Lung (tissue), 12 donors: ENCODE data around the gene TECTA. TPM values are rescaled to one million over a fixed set of nuclear protein-coding genes. Genes with fewer than 3 reads are reported as not detected.

Experiments used
- ATAC-seq: fragments of 200-7000 bp; cut with Tn5 transposase; one replicate; pipeline ENCODE4 v1.9.1; 2020; ENCODE audit warnings: moderate number of reproducible peaks; ENCODE audit not compliant: insufficient read depth, low FRiP score
- DNase-seq, 3 donors: peaks; one replicate each; pipeline ENCODE4 v3.0.0-alpha.2; 2013 to 2017
- H3K27ac ChIP-seq, 2 donors: one replicate each; pipeline ENCODE4 v1.5.1; 2013; ENCODE audit warnings: mild to moderate bottlenecking in 2 of 2, moderate library complexity in 2 of 2, control low read depth in 1 of 2, inconsistent platforms in 1 of 2, low read depth in 1 of 2, low read length in 1 of 2
- H3K27me3 ChIP-seq, 3 donors: one replicate each; pipeline ENCODE4 v1.5.1; 2013; ENCODE audit warnings: low read length in 2 of 3; ENCODE audit not compliant: control insufficient read depth in 3 of 3, insufficient read depth in 3 of 3
- H3K36me3 ChIP-seq, 4 donors: one replicate each; pipeline ENCODE4 v1.5.1; 2013; ENCODE audit warnings: low read length in 4 of 4, mild to moderate bottlenecking in 1 of 4, moderate library complexity in 1 of 4; ENCODE audit not compliant: control insufficient read depth in 4 of 4, insufficient read depth in 4 of 4
- H3K4me1 ChIP-seq, 5 donors: one replicate each; pipeline ENCODE4 v1.5.1; 2013; ENCODE audit warnings: low read length in 5 of 5, mild to moderate bottlenecking in 2 of 5, moderate library complexity in 1 of 5; ENCODE audit not compliant: control insufficient read depth in 5 of 5, insufficient read depth in 5 of 5
- H3K4me3 ChIP-seq: one replicate; pipeline ENCODE4 v1.5.1; 2013; ENCODE audit warnings: mild to moderate bottlenecking, control low read depth, moderate library complexity
- H3K9ac ChIP-seq, 2 donors: one replicate each; pipeline ENCODE4 v1.5.1; 2013; ENCODE audit warnings: low read length in 2 of 2, control low read depth in 1 of 2; ENCODE audit not compliant: insufficient read depth in 1 of 2
- H3K9me3 ChIP-seq, 4 donors: one replicate each; pipeline ENCODE4 v1.5.1; 2013; ENCODE audit warnings: low read length in 3 of 4, mild to moderate bottlenecking in 1 of 4, moderate library complexity in 1 of 4; ENCODE audit not compliant: control insufficient read depth in 4 of 4, insufficient read depth in 3 of 4
- CTCF ChIP-seq: IDR thresholded peaks from 2 replicates; pipeline ENCODE4 v1.5.1; 2012; ENCODE audit warnings: mild to moderate bottlenecking; ENCODE audit errors: control extremely low read depth, extremely low read depth
- WGBS, 2 donors: extraction: QIAGEN DNeasy Blood & Tissue Kit; methylation state at CpG; one replicate each; pipeline ENCODE4 v1.1.7; 2013; 5-methylcytosine and 5-hydroxymethylcytosine counted together
- polyA plus RNA-seq, 2 donors: library from polyadenylated mRNA; stranded (reverse); fragments of 200-250 nt; gene quantifications; one replicate each; pipeline ENCODE4 v1.2.1, GENCODE V29; 2013
- total RNA-seq, 2 donors: library from RNA; depleted of rRNA in 1 of 2; stranded (reverse); fragments of >200 nt in 1 of 2; gene quantifications; one replicate each; pipeline ENCODE4 v1.2.1, GENCODE V29; 2014 to 2021
- donor health status: control.
- donor health status: control.
- donor health status: Bipolar disorder and iron deficiency.
- donor health status: healthy.
- donor health status: DM: yes; HTN: yes; CAD: no.

The TECTA gene
- total and polyA plus RNA-seq, 4 donors: 0.35 to 2.5 (median 0.82) TPM

- H3K4me3 ChIP-seq: no peak overlapping the region
- H3K9ac ChIP-seq: no peak overlapping the region
- DNase-seq: peak; percentile 72 to 91 (median 88)
Observed at GRCh38 chr11:121194731-121195596, 93.9 kb downstream of the TECTA start.

GRCh38 chr11:121198491-121198890 is 97.4 kb downstream of the TECTA start:
- H3K4me3 ChIP-seq: no peak overlapping the region
- DNase-seq (no peak), ATAC-seq (no peak)
- no peaks in the 10 kb centered on the region for H3K36me3 ChIP-seq
- WGBS, 2 donors: 74 to 76% methylated on average over 5 of the region's 5 CpGs
- H3K9ac ChIP-seq: no peak overlapping the region
- H3K27ac ChIP-seq: no peak overlapping the region
- TF ChIP-seq CTCF: no peak
- no peaks in the 10 kb centered on the region for H3K9me3 ChIP-seq
- peaks cover 0 to 15% (median 11%) of the 10 kb centered on the region in 3 donors for H3K27me3 ChIP-seq
- no peaks in the 10 kb centered on the region for H3K4me1 ChIP-seq

More at GRCh38 chr11:121194731-121195596, 93.9 kb downstream of the TECTA start:
- H3K27ac ChIP-seq: no peak overlapping the region
- H3K9me3 ChIP-seq: no peaks in the 10 kb centered on the region
- TF ChIP-seq CTCF: peak; percentile 64
- H3K27me3 ChIP-seq: peaks cover 0 to 15% (median 11%) of the 10 kb centered on the region in 3 donors
- WGBS, 2 donors: 14 to 16% methylated on average over 13 of the region's 13 CpGs
- ATAC-seq: no peak
- H3K36me3 ChIP-seq: no peaks in the 10 kb centered on the region
- H3K4me1 ChIP-seq: peaks cover 0 to 4% (median 0%) of the 10 kb centered on the region in 5 donors

GRCh38 chr11:121199516-121199915 is 98.5 kb downstream of the TECTA start:
- Histone ChIP-seq H3K9me3 (no peaks in the 10 kb centered on the region), H3K27ac (no peak overlapping the region), H3K9ac (no peak overlapping the region), H3K4me3 (no peak overlapping the region), H3K4me1 (no peaks in the 10 kb centered on the region), H3K27me3 (peaks cover 0 to 15% (median 11%) of the 10 kb centered on the region in 3 donors), H3K36me3 (no peaks in the 10 kb centered on the region)
- ATAC-seq (no peak), DNase-seq (no peak)
- TF ChIP-seq CTCF: no peak
- WGBS, 2 donors: 57 to 81% methylated on average over 3 of the region's 3 CpGs
